Measurements from ENCODE around the gene KDM3B.

KDM3B gene

GRCh38 chr5:138463419-138464007 is 111.0 kb downstream of the KDM3B start:
- Mint-ChIP-seq H3K4me1 (peaks cover 57% of the 10 kb centered on the region), H3K36me3 (peaks cover 19% of the 10 kb centered on the region), H3K27me3 (no peaks in the 10 kb centered on the region), H3K27ac (peak overlapping the region; percentile 93), H3K9me3 (no peaks in the 10 kb centered on the region), H3K4me3 (peak overlapping the region; percentile 85)
- ATAC-seq = no peak

- H3K4me3 Mint-ChIP-seq = peak overlapping the region; percentile 85
- no peaks in the 10 kb centered on the region for H3K27me3 Mint-ChIP-seq
- peaks cover 19% of the 10 kb centered on the region for H3K36me3 Mint-ChIP-seq
- H3K4me1 Mint-ChIP-seq = peaks cover 54% of the 10 kb centered on the region
- peak; percentile 82 for ATAC-seq
- peak overlapping the region; percentile 93 for H3K27ac Mint-ChIP-seq
- H3K9me3 Mint-ChIP-seq = no peaks in the 10 kb centered on the region
Observed at GRCh38 chr5:138464008-138464387, 111.5 kb downstream of the KDM3B start.

GRCh38 chr5:138464388-138465260 is 112.1 kb downstream of the KDM3B start:
- Mint-ChIP-seq H3K36me3 (peaks cover 19% of the 10 kb centered on the region), H3K4me1 (peaks cover 48% of the 10 kb centered on the region), H3K27ac (peak overlapping the region; percentile 93), H3K9me3 (no peaks in the 10 kb centered on the region), H3K27me3 (no peaks in the 10 kb centered on the region), H3K4me3 (peak overlapping the region; percentile 85)
- peak; percentile 87 for ATAC-seq

GRCh38 chr5:138465261-138466124 is 113.0 kb downstream of the KDM3B start, which contains the start of gene EGR1:
Gene EGR1 (plus strand): TSS chr5:138465479. CDS start chr5:138465762, 283 bp downstream.
- peak within 1 kb of the TSS; percentile 85 for H3K4me3 Mint-ChIP-seq
- H3K27ac Mint-ChIP-seq = peak within 1 kb of the TSS; percentile 93
- peak; percentile 81 for ATAC-seq
- peaks cover 19% of the 10 kb centered on the region for H3K36me3 Mint-ChIP-seq
- H3K9me3 Mint-ChIP-seq = no peaks in the 10 kb centered on the region
- H3K27me3 Mint-ChIP-seq = no peaks in the 10 kb centered on the region
- peaks cover 39% of the 10 kb centered on the region for H3K4me1 Mint-ChIP-seq

GRCh38 chr5:138466125-138466899 is 113.8 kb downstream of the KDM3B start:
- H3K4me1 Mint-ChIP-seq = peaks cover 31% of the 10 kb centered on the region
- peak overlapping the region; percentile 84 for H3K4me3 Mint-ChIP-seq
- no peak overlapping the region for H3K27ac Mint-ChIP-seq
- no peaks in the 10 kb centered on the region for H3K27me3 Mint-ChIP-seq
- H3K9me3 Mint-ChIP-seq = no peaks in the 10 kb centered on the region
- H3K36me3 Mint-ChIP-seq = peaks cover 19% of the 10 kb centered on the region
- no peak for ATAC-seq

GRCh38 chr5:138466900-138467710 is 114.6 kb downstream of the KDM3B start:
- H3K4me3 Mint-ChIP-seq = peak overlapping the region; percentile 84

GRCh38 chr5:138467711-138468132 is 115.2 kb downstream of the KDM3B start:
- Mint-ChIP-seq H3K27me3 (no peaks in the 10 kb centered on the region), H3K36me3 (peaks cover 19% of the 10 kb centered on the region), H3K4me1 (peaks cover 26% of the 10 kb centered on the region), H3K27ac (no peak overlapping the region), H3K4me3 (peak overlapping the region; percentile 84), H3K9me3 (no peaks in the 10 kb centered on the region)
- ATAC-seq = no peak

More at GRCh38 chr5:138466900-138467710, 114.6 kb downstream of the KDM3B start:
- no peaks in the 10 kb centered on the region for H3K27me3 Mint-ChIP-seq
- no peak overlapping the region for H3K27ac Mint-ChIP-seq
- H3K4me1 Mint-ChIP-seq = peaks cover 26% of the 10 kb centered on the region
- no peaks in the 10 kb centered on the region for H3K9me3 Mint-ChIP-seq
- ATAC-seq = no peak
- peaks cover 19% of the 10 kb centered on the region for H3K36me3 Mint-ChIP-seq

- peak overlapping the region; percentile 45 for H3K4me3 Mint-ChIP-seq
- no peak for ATAC-seq
- H3K9me3 Mint-ChIP-seq = no peaks in the 10 kb centered on the region
- H3K4me1 Mint-ChIP-seq = peaks cover 26% of the 10 kb centered on the region
- peaks cover 19% of the 10 kb centered on the region for H3K36me3 Mint-ChIP-seq
- no peaks in the 10 kb centered on the region for H3K27me3 Mint-ChIP-seq
- H3K27ac Mint-ChIP-seq = no peak overlapping the region
Observed at GRCh38 chr5:138468133-138468965, 115.9 kb downstream of the KDM3B start.

- H3K9me3 Mint-ChIP-seq = no peaks in the 10 kb centered on the region
- peaks cover 19% of the 10 kb centered on the region for H3K36me3 Mint-ChIP-seq
- H3K27me3 Mint-ChIP-seq = no peaks in the 10 kb centered on the region
- ATAC-seq = no peak
- H3K27ac Mint-ChIP-seq = no peak overlapping the region
- H3K4me1 Mint-ChIP-seq = peaks cover 26% of the 10 kb centered on the region
- H3K4me3 Mint-ChIP-seq = no peak overlapping the region
Observed at GRCh38 chr5:138468966-138469539, 116.6 kb downstream of the KDM3B start.

- H3K4me1 Mint-ChIP-seq = peaks cover 26% of the 10 kb centered on the region
- no peaks in the 10 kb centered on the region for H3K27me3 Mint-ChIP-seq
- no peak overlapping the region for H3K4me3 Mint-ChIP-seq
- peaks cover 19% of the 10 kb centered on the region for H3K36me3 Mint-ChIP-seq
- ATAC-seq = no peak
- H3K9me3 Mint-ChIP-seq = no peaks in the 10 kb centered on the region
- no peak overlapping the region for H3K27ac Mint-ChIP-seq
Observed at GRCh38 chr5:138469540-138470321, 117.2 kb downstream of the KDM3B start.

- Mint-ChIP-seq H3K36me3 (peaks cover 19% of the 10 kb centered on the region), H3K27me3 (no peaks in the 10 kb centered on the region), H3K4me3 (no peak overlapping the region), H3K4me1 (peaks cover 26% of the 10 kb centered on the region), H3K27ac (no peak overlapping the region), H3K9me3 (no peaks in the 10 kb centered on the region)
- no peak for ATAC-seq
Observed at GRCh38 chr5:138470322-138471051, 118.0 kb downstream of the KDM3B start.

- H3K36me3 Mint-ChIP-seq = peaks cover 19% of the 10 kb centered on the region
- no peak overlapping the region for H3K27ac Mint-ChIP-seq
- H3K4me3 Mint-ChIP-seq = no peak overlapping the region
- peaks cover 26% of the 10 kb centered on the region for H3K4me1 Mint-ChIP-seq
- H3K27me3 Mint-ChIP-seq = peaks cover 4% of the 10 kb centered on the region
- no peak for ATAC-seq
- H3K9me3 Mint-ChIP-seq = no peaks in the 10 kb centered on the region
Observed at GRCh38 chr5:138471052-138471361, 118.5 kb downstream of the KDM3B start.
